ENCODE data around the gene KCNK3. TPM values are rescaled to one million over a fixed set of nuclear protein-coding genes. Genes with fewer than 3 reads are reported as not detected.

KCNK3 gene
- total RNA-seq, 1 experiment from 2014 or later = 0.09 TPM

- no peak overlapping the region for H2BK120ac ChIP-seq (ENCODE audit: low read depth, low read length, poor library complexity, severe bottlenecking)
- DNase-seq = no peak
- no peak overlapping the region for H2BK15ac ChIP-seq (ENCODE audit: low read depth, low read length)
- no peaks in the 10 kb centered on the region for H3K9me3 ChIP-seq (ENCODE audit: control insufficient read depth, low read depth, low read length)
- no peak overlapping the region for H3K4me3 Mint-ChIP-seq
- no peaks in the 10 kb centered on the region for H3K36me3 Mint-ChIP-seq (ENCODE audit: insufficient read depth in 1 of 3, low read depth in 3 of 3)
- H3K27me3 Mint-ChIP-seq (ENCODE audit: low read depth) = peaks cover 13% of the 10 kb centered on the region
- H4K20me1 ChIP-seq (ENCODE audit: control insufficient read depth, insufficient read depth, insufficient read length) = no peaks in the 10 kb centered on the region
- no peaks in the 10 kb centered on the region for H3K27me3 ChIP-seq (ENCODE audit: insufficient read depth, low read length)
- no peak overlapping the region for H3K27ac Mint-ChIP-seq
- H3K14ac ChIP-seq (ENCODE audit: insufficient read depth, low read length) = no peak overlapping the region
- no peak overlapping the region for H3K4ac ChIP-seq (ENCODE audit: low read depth, low read length)
- no peaks in the 10 kb centered on the region for H3K23me2 ChIP-seq (ENCODE audit: insufficient read length, low read depth, low read length, poor library complexity, severe bottlenecking)
- no peak overlapping the region for H2BK12ac ChIP-seq (ENCODE audit: insufficient read length, low read depth, low read length)
- H4K8ac ChIP-seq (replicated peaks; ENCODE audit: insufficient read length, low read depth, low read length) = no peak overlapping the region
- no peak overlapping the region for H3K23ac ChIP-seq (ENCODE audit: insufficient read length, low read depth, low read length)
- H2AK5ac ChIP-seq (ENCODE audit: insufficient read length, low read length) = no peak overlapping the region
- no peak overlapping the region for H2AFZ ChIP-seq (ENCODE audit: low read length)
- H3K56ac ChIP-seq (ENCODE audit: insufficient read length, low read depth, low read length) = no peak overlapping the region
- H3K27ac ChIP-seq (ENCODE audit: insufficient read length, low read depth, low read length) = no peak overlapping the region
- H4K91ac ChIP-seq (ENCODE audit: insufficient read length, low read depth, low read length) = no peak overlapping the region
- WGBS (ENCODE audit: extremely low coverage, insufficient read length, low lambda C conversion rate) = no CpG with 5 or more reads among the region's 7 CpGs
- no peak overlapping the region for H3K18ac ChIP-seq (ENCODE audit: insufficient read length, low read depth, low read length)
- no peak overlapping the region for H3K4me2 ChIP-seq (ENCODE audit: insufficient read depth, insufficient read length, low read length)
- no peaks in the 10 kb centered on the region for H3K4me1 ChIP-seq (ENCODE audit: insufficient read depth, low read length)
- H3T11ph ChIP-seq (ENCODE audit: low read length) = no peak overlapping the region
- no peak for TF ChIP-seq CTCF (conservative IDR thresholded peaks at IDR 0.05)
- 0 out of 4 replicates have a peak, but pooled peaks cover 0 to 2% of the 10 kb centered on the region in 2 experiments for H3K4me1 Mint-ChIP-seq
- no peak overlapping the region for H2BK5ac ChIP-seq (ENCODE audit: insufficient read length, low read length)
- H3K79me1 ChIP-seq (ENCODE audit: insufficient read depth, low read depth, low read length, poor library complexity, severe bottlenecking) = no peaks in the 10 kb centered on the region
- H3K9me3 Mint-ChIP-seq = no peaks in the 10 kb centered on the region
- no peak overlapping the region for H3K9ac ChIP-seq (ENCODE audit: extremely low read depth, insufficient read length, low read length)
- no peak overlapping the region for H4K5ac ChIP-seq (ENCODE audit: insufficient read length, low read depth, low read length)
- H2BK20ac ChIP-seq (ENCODE audit: low read depth, low read length, poor library complexity, severe bottlenecking) = no peak overlapping the region
- no peaks in the 10 kb centered on the region for H3K79me2 ChIP-seq (ENCODE audit: insufficient read depth, low read length)
Observed at GRCh38 chr2:26739514-26739913, 47.0 kb downstream of the KCNK3 start.

Measured in H9 (cell line).